Panc1 (cell line): Measurements from ENCODE around the gene ATP10D. TPM values are rescaled to one million over a fixed set of nuclear protein-coding genes. Genes with fewer than 3 reads are reported as not detected.
A peak's percentile ranks its signal among the peaks of the same experiment; 100 is the strongest.

ENCODE experiments used
- ATAC-seq: fragments of 200-7000 bp; cut with Tn5 transposase; 2 replicates; pipeline ENCODE4 v1.9.1; 2020; ENCODE audit warnings: mild to moderate bottlenecking, moderate library complexity
- BruUV-seq: library from RNA; stranded (reverse); fragments of 400-500 nt; replicated peaks from 2 replicates; lab custom pipeline; 2021; lab: Mats Ljungman, UMichigan
- CTCF ChIA-PET: fragments of 300-600 bp; sonication (Branson Sonifier 250); formaldehyde crosslinking; loops from one replicate; lab custom pipeline; 2022; ENCODE audit warnings: antibody characterized with exemption; lab: Charles Lee
- POLR2A ChIA-PET: fragments of 300-600 bp; sonication (Branson Sonifier 250); formaldehyde crosslinking; loops from one replicate; lab custom pipeline; 2022; ENCODE audit warnings: antibody characterized with exemption; lab: Charles Lee
- DNase-seq: peaks from one replicate; pipeline ENCODE4 v3.0.0-alpha.2; 2010; ENCODE audit warnings: low read depth, low spot score
- H3K27ac ChIP-seq: 2 replicates; pipeline ENCODE4 v1.5.1; 2011; ENCODE audit warnings: mild to moderate bottlenecking, low read length, inconsistent platforms
- H3K27me3 ChIP-seq: fragments of 200-500 bp; sonication (Bioruptor generic); 2 replicates; pipeline ENCODE4 v1.6.0; 2014; ENCODE audit warnings: low read length, inconsistent platforms; ENCODE audit not compliant: control insufficient read depth, insufficient read depth
- H3K36me3 ChIP-seq: fragments of 200-500 bp; sonication (Bioruptor generic); 2 replicates; pipeline ENCODE4 v1.5.1; 2014; ENCODE audit warnings: inconsistent platforms, mild to moderate bottlenecking, low read length, moderate library complexity; ENCODE audit not compliant: control insufficient read depth, insufficient read depth
- H3K4me1 ChIP-seq: 2 replicates; pipeline ENCODE4 v1.5.1; 2011; ENCODE audit warnings: inconsistent platforms, mild to moderate bottlenecking, low read length, moderate library complexity; ENCODE audit not compliant: control insufficient read depth, insufficient read depth
- H3K4me3 ChIP-seq, 2 experiments: 2 replicates each; pipeline ENCODE4 v1.5.1; 2011 to 2012; ENCODE audit warnings: low read depth in 2 of 2, low read length in 2 of 2, mild to moderate bottlenecking in 2 of 2, inconsistent platforms in 1 of 2, moderate library complexity in 1 of 2
- H3K9me3 ChIP-seq: fragments of 200-500 bp; sonication (Bioruptor generic); 2 replicates; pipeline ENCODE4 v1.5.1; 2014; ENCODE audit warnings: low read depth, mild to moderate bottlenecking, inconsistent platforms, low read length, moderate library complexity; ENCODE audit not compliant: control insufficient read depth, insufficient read depth
- CTCF ChIP-seq: fragments of 450-650 bp; IDR thresholded peaks from 2 replicates; pipeline ENCODE4 v1.5.1; 2017; ENCODE audit warnings: mild to moderate bottlenecking
- POLR2AphosphoS5 ChIP-seq: IDR thresholded peaks from 2 replicates; pipeline ENCODE4 v1.6.1; 2012; ENCODE audit warnings: mild to moderate bottlenecking, low read depth, low read length, moderate library complexity
- REST ChIP-seq, 2 experiments: IDR thresholded peaks; 2 replicates each; pipeline ENCODE4 v1.6.1; 2011 to 2012; ENCODE audit warnings: low read depth in 2 of 2, control low read depth in 1 of 2, low read length in 1 of 2, mild to moderate bottlenecking in 1 of 2, moderate library complexity in 1 of 2; ENCODE audit not compliant: insufficient read depth in 1 of 2
- in situ Hi-C: cut with HindIII; loops from 2 replicates; pipeline ENCODE4 v1.10.0; 2016; ENCODE audit warnings: low sequenced_read_pairs, low pct_unique_long_range_greater_than_20kb
- intact Hi-C: fragments of 100-400 bp; cut with micrococcal nuclease; formaldehyde crosslinking; loops from one replicate; pipeline ENCODE4 v1.10.0; 2022; ENCODE audit not compliant: unreplicated experiment
- total RNA-seq: library from RNA; stranded (reverse); gene quantifications from one replicate; pipeline ENCODE4 v1.2.1, GENCODE V29; 2021; ENCODE audit not compliant: unreplicated experiment

ATP10D gene
- total RNA-seq, 1 experiment from 2014 or later, result 13.9 TPM

GRCh38 chr4:47488706-47489105 lies 3.6 kb downstream of the ATP10D start:
- Histone ChIP-seq H3K27me3 (no peaks in the 10 kb centered on the region), H3K9me3 (no peaks in the 10 kb centered on the region), H3K27ac (no peak overlapping the region), H3K36me3 (no peaks in the 10 kb centered on the region; the same call in 1 of the 2 replicates), H3K4me3 (no peak overlapping the region), H3K4me1 (no peaks in the 10 kb centered on the region)
- no TSS peak for BruUV-seq
- in situ Hi-C loops (no loop called here), intact Hi-C loops (no loop called here)
- ChIA-PET CTCF (no interaction called here), POLR2A (no interaction called here)
- DNase-seq (no peak), ATAC-seq (no peak)
- TF ChIP-seq POLR2AphosphoS5, result no peak
- no peak for TF ChIP-seq REST (IDR thresholded peaks at IDR 0.05; ENCODE audit: insufficient read depth in 1 of 2, low read depth in 2 of 2, low read length in 1 of 2)

DNA sequence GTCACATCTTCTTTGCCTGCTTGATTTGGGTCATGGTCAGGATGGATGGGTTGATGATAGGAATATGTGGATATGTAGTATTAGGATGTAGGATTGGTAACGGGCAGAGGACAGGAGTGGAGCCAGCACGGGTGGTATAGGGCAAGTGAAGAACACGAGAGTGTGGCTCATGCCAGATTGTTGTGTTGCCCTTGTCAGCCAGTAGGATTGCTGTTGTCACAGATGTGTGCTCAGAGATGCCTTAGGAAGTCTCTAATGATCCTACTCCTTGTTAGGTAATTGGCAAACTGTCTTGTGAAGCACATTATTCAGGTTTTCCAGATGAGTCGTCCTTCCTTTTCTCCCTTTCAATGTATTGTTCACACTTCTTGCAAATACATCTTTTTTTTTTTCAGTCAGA lies 5.5 kb downstream of the ATP10D start:
- ChIA-PET CTCF (interaction anchor here (0.7 kb wide), 1 partner anchor 327 kb away, joined by 3 read pairs; no protein-coding TSS in a partner anchor), POLR2A (no interaction called here)
- Histone ChIP-seq H3K4me1 (no peaks in the 10 kb centered on the region), H3K9me3 (no peaks in the 10 kb centered on the region), H3K27me3 (no peaks in the 10 kb centered on the region), H3K27ac (no peak overlapping the region), H3K4me3 (no peak overlapping the region), H3K36me3 (no peaks in the 10 kb centered on the region; the same call in 1 of the 2 replicates)
- peak; percentile 32 for DNase-seq
- in situ Hi-C loops, result no loop called here
- BruUV-seq, result no TSS peak
- ATAC-seq, result peak; percentile 85
- intact Hi-C loops, result no loop called here
- TF ChIP-seq CTCF (peak; percentile 54), REST (IDR thresholded peaks at IDR 0.05; ENCODE audit: insufficient read depth in 1 of 2, low read depth in 2 of 2, low read length in 1 of 2) (no peak)
